GM19395 (cell line): ENCODE results near the gene TEX54.
"Not testable (repeated sequence)": the region's sequence is repeated elsewhere in the genome, so short reads cannot be mapped to it uniquely, and the experiment has no call there.

Experiments used
- ATAC-seq: cut with Tn5 transposase; IDR thresholded peaks from one replicate; pipeline ENCODE4 v1.9.1; 2021; ENCODE audit warnings: mild to moderate bottlenecking, moderate library complexity; ENCODE audit not compliant: unreplicated experiment

TEX54 gene

GRCh38 chr11:62835336-62835735, 2.7 kb upstream of the TEX54 start:
- no peak for ATAC-seq

DNA sequence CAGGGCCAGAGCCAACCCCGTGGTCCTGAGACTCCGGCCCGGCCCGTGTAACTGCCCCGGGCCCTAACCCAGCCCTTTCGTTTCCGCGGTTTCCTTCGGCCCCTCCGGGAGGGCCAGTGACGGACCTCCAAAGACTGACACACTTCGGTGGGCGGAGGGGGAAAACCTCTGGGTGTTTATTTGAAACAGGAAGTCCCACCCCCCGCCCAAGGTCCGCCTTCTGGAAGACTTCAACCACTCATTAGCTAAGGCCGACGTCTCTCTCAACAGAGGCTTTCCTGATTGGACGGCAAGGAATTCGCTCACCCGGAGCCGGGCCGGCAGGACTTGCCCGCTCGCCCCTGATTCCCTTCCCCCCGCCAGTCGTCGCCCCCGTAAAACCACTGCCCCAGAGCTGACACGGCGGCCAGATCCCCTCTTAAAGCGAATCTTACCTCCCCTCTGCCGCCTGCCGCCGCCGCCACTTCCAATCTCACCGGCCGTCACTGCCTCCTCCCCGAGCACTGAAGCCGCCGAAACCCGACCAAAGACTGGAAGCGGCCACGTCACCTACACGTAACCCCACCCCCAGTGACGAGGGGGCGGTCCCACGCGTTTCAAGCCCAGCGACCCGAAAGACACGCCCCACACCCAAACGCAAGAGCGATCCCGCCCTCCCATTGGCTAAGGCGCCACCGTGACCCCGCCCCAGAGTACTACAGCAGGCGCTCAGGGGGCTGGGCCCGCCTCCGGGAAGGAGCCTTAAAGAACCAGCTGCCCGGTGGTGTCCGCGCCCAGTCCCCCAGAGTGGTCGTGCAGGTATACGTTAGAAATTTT, 913 bp downstream of the TEX54 start, which contains the start of gene STX5:
STX5 (minus strand) TSS at position 532 of the 816 bp plus-strand sequence. CDS start 808 bp downstream, outside the sequence.
- peak; percentile 77 for ATAC-seq

- no peak for ATAC-seq
These were observed 1.6 kb downstream of the TEX54 start for GRCh38 chr11:62830904-62831519.

- not testable (repeated sequence) for ATAC-seq
These were observed 4.5 kb downstream of the TEX54 start for GRCh38 chr11:62828130-62828529.

DNA sequence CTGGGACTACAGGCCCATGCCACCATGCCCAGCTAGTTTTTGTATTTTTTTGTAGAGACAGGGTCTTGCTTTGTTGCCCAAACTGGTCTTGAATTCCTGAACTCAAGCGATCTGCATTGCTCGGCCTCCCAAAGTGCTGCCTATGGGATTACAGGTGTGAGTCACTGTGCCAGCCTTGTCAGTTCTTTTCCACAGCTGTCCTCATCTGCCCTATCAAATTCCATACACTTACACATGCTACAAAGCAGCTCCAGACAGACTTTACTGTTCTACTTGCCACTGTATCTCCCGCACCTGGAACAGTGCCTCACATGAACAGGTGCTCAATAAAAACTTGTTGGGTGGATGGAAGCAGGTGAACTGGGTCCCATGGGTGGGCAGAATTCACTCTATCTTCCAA, 9.0 kb downstream of the TEX54 start:
- no peak for ATAC-seq

DNA sequence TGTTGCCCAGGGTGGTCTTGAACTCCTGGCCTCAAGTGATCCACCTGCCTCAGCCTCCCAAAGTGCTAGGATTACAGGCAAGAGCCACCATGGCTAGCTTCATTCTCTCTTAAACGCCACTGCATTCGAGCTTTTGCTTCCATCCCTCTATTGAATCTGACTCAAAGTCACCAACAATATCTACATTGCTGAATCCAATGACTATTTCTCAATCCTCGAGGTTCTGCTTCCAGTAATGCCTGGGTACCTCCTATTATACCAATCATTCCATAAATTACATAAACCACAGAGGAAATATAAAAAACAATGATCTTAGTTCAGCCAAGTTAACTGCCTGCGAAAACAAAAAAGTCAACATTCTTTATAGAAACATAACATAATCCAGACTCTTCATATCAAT, 15.5 kb downstream of the TEX54 start:
- ATAC-seq: no peak

DNA sequence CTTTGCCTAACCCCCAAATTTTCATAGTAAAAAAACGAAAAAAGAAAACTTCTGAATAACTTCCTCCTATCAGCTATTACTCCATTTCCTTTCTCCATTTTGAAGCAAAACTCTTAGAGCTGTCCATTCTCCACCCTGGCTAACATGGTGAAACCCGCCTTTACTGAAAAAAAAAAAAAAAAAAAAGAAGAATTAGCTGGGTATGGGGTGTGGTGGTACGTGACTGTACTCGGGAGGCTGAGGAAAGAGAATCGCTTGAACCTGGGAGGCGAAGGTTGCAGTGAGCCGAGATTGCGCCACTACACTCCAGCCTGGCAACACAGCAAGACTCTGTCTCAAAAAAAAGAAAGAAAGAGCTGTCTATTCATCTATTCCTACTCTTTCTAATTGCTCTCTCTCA, 16.1 kb downstream of the TEX54 start:
- no peak for ATAC-seq

- ATAC-seq: no peak
These were observed 21.0 kb downstream of the TEX54 start for GRCh38 chr11:62811659-62812058.

GRCh38 chr11:62810748-62811147, 21.9 kb downstream of the TEX54 start:
- no peak for ATAC-seq

DNA sequence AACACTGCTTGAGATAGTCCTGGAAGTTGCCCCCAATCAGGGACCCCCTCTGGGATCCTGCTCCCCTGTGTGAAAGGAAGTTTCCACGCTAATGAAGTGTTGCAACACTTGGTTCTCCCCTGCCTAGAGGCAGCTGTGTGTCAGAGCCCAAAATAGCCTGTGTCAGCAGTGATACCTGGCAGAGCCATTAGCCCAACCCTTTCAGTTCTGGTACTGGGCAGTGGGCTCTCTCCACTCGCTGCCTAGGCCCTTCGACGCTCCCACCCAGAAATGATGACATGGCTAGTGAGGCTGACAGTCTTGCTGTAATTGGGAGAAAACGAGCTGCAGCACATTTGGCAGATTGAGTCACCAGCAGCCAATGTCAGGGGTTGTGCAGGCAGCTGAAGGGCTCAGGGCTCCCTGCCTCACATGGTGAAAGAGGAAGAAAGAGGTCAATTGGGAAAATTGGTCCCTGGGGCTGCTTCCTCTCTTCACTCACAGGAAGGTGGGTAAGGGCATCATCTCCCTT, 26.0 kb downstream of the TEX54 start:
- ATAC-seq: no peak

DNA sequence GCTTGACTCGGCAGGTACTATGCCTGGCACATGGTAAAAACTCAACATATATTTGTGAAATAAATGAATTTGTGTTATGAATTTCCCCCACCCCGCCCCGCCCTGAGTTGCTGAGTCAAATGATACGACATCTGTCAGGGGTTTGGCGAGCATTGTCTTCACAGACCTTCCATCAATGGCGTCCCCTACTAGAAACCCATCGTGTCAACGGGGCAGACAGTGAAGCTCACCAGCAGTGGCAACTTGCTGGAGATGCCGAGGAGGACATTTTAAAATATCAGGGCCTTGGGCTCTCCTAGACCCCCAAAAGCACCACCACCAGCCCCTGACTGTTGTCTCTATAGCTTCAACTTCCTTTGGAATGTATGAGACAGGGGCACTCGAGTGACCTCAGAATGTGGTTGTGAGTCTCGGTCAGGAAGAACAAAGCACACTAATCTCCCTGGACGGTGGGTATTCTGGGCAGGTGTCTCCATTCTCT, 26.6 kb downstream of the TEX54 start:
- no peak for ATAC-seq

DNA sequence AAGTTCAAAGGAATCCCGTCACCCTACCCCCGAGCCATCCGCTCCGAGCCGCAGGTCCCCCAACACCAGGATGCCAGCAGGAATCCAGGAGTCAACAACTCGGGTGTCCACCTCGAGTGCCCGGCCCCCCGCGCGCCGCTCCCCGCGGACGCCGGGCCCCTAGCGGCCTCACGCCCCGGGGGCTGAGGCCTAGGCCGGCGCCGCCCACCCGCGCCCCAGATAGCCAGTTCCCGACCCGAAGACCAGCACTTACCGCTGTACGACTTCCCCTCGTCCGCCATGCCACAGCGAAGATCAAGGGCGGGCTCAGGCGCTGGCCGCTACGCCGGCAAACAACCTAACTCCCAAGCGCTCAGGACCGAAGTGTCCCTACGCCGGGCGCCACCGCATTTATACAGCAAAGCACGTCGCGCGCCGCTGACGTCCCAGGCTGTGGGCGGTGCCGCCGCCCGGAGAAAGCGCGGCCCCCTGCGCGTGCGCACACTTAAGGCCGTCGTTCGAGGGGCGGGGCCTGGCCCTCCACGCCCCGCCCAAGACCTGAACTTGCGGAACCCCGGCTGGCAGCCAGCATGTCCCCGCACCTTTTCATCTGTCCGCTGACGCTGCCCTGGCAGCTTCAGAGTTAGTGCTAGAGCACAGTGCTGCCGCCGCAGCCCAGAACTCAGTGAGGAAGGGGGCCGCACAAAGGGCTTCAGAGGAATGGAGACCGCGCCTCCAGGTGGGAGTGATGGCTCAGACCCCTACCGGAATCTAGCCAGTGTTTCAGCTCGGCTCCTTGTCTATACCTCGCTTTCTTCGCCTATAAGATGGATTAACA, 27.4 kb downstream of the TEX54 start, which contains the start of gene NXF1:
NXF1 (minus strand) TSS at position 365 of the 817 bp plus-strand sequence; CDS start at position 281, 84 bp downstream.
- ATAC-seq: peak; percentile 81

DNA sequence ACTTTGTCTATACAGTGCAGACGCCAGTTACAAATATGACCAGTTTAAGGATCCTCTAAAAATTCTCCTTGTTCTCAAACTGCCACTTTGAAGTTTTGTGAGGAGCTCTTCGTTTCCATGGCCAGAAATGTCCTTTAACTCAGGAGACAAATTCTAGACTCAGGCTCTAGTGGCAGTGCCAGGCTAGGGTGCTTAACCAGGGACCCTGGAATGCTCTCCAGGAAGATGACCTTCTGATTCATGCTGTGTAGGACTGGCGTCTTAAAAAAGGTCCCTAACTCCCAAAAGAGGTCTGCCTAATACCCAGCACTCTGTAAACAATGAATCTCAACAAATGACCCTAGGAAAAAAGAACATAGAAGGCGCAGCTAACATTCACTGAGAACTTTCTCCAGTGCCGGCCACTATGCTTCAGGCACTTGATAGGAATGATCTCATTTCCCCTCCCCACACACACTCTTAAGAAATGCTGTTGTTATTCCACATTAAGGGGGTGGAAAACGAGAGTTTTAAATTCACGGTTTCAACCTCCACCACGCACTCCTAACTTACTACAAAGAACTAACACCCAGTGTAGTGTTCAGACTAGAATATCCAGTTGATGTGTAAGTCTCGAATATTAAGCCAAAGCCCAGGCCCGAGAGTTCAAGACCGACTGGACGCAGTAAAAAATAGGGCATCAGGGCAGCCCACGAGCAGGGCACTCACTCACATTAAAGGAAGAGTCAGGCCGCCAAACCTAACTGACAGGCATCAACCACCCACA, 28.1 kb downstream of the TEX54 start:
- ATAC-seq: peak; percentile 11

DNA sequence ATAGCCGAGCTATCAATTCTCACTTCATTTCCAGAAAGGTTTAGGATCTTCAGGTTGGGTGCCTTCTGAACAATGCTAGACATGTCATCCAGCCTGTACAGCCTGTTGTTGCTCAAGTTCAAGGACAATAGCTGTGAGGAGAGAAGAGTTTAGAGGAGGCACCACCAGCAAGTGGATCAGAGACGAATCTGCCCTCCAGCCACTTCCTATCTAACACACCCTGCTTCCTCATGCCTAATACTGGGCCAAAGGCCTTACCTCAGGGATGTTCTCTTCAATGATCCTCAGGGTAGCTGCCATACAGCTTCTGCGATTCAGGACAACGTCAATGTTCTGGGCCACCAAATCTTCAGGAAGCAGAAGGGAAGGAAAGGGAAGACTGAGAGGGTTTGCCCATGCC, 31.6 kb downstream of the TEX54 start:
- no peak for ATAC-seq

DNA sequence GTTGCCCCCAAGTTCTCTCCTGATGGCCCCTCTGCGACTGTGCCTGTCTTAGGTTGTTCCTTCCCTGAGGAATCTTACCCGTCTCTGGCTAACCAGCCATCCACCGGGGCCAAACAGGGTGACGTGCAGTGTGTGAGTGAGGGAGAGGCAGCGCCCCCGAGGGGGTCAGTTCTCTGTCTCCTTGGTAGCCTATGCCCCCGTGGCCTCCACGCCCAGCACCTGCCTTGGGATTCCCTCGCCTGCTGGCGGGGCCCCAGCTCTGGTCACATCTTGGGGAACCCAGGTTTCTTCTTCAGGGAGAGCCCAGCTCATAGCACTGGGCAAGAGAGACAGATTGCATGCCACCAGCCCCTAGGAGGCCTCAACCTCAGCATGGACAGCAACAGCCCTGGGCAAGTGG, 33.2 kb downstream of the TEX54 start:
- ATAC-seq: no peak

DNA sequence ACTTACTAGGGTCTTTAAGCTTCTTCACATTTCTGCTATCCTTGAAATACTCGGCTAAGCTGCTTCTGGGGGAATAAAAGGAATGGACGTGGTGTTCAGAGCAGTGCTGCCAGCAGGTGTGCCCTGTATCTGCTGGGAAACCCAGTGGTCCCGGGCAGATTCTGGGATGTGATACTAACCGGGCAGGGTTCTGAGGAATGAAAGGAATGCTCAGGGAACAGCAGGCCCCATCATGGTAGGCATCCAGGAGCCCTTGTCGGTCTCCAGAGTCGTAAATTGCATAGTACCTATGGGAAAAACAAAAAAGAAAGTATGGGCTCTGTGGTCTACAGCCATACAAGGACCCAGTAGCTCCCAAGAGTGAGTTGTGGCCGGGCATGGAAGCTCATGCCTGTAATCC, 36.4 kb downstream of the TEX54 start:
- no peak for ATAC-seq

GRCh38 chr11:62794201-62794775, 38.4 kb downstream of the TEX54 start:
- no peak for ATAC-seq

DNA sequence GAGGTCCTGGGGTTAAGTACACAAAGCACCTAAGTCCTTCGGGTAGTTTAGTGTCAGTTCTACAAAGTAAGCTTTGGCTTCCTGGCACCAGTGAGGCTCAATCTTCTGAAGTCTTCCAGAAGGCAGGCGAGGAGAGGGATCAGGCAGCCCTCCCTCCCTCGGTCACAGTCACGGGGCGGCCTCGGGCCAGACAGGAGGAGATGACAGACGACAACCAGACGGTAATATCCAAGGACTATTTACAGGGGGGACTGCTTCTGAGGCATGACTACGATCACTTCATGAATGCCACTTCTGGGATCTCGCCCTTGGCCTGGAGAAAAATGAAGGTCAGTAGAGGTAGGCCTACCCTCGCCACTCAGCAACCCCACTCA, 40.5 kb downstream of the TEX54 start:
- peak; percentile 14 for ATAC-seq

DNA sequence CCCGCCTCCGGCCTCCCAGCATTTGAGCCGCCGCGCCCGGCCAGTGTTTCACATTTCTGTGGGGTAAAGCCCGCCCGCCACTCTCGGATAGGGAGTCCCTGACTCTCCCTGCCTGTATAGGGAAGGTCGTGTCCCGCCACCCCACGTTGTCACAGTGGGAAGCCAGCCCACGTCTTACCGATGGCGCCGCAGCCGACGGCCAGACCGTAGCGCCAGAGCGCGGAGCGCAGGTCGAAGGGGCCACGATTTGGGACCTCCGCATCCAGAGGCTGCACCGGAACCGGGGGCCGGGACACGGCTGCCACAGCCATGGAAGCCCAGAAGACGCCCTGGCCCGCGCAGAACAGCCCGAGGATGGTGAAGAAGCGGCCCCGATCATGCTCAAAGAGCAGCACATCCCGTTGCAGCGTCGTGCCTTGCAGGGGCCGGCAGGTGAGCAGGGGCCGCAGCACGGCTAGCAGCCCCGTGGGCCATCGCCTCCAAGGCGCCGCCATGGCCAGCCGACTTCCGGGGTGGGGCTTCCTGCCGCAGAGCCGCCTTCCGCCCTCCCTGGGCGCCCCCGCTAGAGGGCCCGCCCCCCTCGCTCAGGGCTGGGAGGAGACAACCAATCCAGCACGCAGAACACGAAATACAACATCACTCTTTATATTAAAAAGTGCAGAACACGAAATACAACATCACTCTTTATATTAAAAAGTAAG, 41.0 kb downstream of the TEX54 start, which contains the start of gene TMEM223:
TMEM223 (minus strand) TSS at position 506 of the 701 bp plus-strand sequence; CDS start at position 494, 12 bp downstream.
- ATAC-seq: peak; percentile 61
